DMS153 treated with DMSO at 0.1 percent for 48 hours (cell line): ENCODE measurements around the gene NOG.

Experiments used
- DNase-seq: peaks from one replicate; lab custom pipeline; 2025; ENCODE audit not compliant: unreplicated experiment; lab: John Stamatoyannopoulos, UW

The NOG gene

GRCh38 chr17:56635641-56636040 lies 42.1 kb downstream of the NOG start:
- DNase-seq: no peak

- no peak for DNase-seq
Observed at GRCh38 chr17:56636265-56636664, 42.8 kb downstream of the NOG start.

- no peak for DNase-seq
Observed at GRCh38 chr17:56637254-56637653, 43.8 kb downstream of the NOG start.

- DNase-seq: no peak
Observed at GRCh38 chr17:56638591-56639051, 45.1 kb downstream of the NOG start.

GRCh38 chr17:56639517-56639916 lies 46.0 kb downstream of the NOG start:
- DNase-seq: no peak

GRCh38 chr17:56640116-56640515 lies 46.6 kb downstream of the NOG start:
- no peak for DNase-seq

GRCh38 chr17:56641373-56641772 lies 47.9 kb downstream of the NOG start:
- no peak for DNase-seq

- no peak for DNase-seq
Observed at GRCh38 chr17:56641894-56642293, 48.4 kb downstream of the NOG start.

- DNase-seq: no peak
Observed at GRCh38 chr17:56642424-56642823, 48.9 kb downstream of the NOG start.
